Mucosa of gallbladder (tissue), 1 donor: ENCODE data around the gene BACE1. TPM values are rescaled to one million over a fixed set of nuclear protein-coding genes. Genes with fewer than 3 reads are reported as not detected.
A peak's percentile ranks its signal among the peaks of the same experiment; 100 is the strongest.
"Not testable (repeated sequence)": the region's sequence is repeated elsewhere in the genome, so short reads cannot be mapped to it uniquely, and the experiment has no call there.

Source experiments
- DNase-seq: peaks from one replicate; pipeline ENCODE4 v3.0.0-alpha.2; 2020; ENCODE audit warnings: low spot score
- total RNA-seq: library from RNA; stranded (reverse); gene quantifications from one replicate; pipeline ENCODE4 v1.2.1, GENCODE V29; 2021
- donor health status: DM: no; HTN: no; CAD: no.

Gene BACE1
- total RNA-seq = 31.7 TPM

DNA sequence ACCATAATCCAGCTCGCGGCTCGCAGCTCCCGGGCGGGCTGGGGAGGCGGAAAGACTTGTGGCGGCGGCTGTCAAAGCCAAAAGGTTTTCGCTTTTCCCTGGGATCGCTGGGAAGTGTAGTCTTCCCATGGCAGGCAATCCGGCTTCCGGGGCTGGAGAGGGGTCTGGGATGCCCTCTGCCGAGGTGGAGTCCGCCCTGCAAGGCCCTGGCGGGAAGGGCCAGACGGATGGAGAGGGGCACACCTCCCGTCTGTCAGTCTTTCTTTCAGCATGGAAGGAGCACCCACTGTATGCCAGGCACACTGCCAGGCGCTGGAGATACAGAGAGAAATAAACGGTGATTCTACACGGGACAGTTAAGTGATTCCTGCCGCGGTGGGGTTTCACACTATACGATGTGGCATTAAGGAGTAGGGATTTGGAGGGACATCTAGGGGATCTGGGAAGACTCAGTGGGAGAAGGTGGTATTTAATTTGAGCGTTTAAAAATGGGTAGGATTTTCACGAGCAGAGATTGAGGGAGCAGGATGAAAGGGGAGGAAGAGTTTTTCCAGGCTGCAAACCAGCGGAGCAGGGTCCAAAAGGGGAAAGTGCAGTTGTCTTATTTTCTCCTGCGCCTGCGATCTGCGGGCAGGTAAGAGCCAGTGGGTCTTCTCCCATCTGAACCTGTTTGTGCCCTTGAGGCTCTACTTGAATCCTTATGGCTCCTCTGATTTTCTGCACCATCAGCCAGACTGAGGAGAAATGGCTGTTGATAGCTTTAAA is at the start of gene BACE1:
Gene BACE1, minus strand, starts transcription at position 60 of the 765 bp plus-strand sequence. CDS start 461 bp downstream, outside the sequence.
- DNase-seq = peak; percentile 81

DNA sequence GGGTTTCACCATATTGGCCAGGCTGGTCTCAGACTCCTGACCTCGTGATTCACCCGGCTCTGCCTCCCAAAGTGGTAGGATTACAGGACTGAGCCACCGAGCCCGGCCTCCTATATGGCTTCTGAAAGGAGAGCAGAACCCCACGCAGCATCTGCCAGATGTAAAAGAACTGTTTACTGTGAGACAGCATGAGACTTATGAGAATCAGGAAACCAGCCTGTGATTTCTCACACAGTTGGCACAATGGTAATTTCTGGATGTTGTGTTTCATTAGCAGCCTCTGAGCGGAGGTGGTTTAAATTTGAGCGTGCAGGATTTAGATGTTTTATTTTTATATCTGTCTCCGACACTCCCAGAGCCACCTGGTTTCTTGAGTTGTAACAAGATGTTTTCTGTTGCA is 45.4 kb upstream of the BACE1 start:
- no peak for DNase-seq

DNA sequence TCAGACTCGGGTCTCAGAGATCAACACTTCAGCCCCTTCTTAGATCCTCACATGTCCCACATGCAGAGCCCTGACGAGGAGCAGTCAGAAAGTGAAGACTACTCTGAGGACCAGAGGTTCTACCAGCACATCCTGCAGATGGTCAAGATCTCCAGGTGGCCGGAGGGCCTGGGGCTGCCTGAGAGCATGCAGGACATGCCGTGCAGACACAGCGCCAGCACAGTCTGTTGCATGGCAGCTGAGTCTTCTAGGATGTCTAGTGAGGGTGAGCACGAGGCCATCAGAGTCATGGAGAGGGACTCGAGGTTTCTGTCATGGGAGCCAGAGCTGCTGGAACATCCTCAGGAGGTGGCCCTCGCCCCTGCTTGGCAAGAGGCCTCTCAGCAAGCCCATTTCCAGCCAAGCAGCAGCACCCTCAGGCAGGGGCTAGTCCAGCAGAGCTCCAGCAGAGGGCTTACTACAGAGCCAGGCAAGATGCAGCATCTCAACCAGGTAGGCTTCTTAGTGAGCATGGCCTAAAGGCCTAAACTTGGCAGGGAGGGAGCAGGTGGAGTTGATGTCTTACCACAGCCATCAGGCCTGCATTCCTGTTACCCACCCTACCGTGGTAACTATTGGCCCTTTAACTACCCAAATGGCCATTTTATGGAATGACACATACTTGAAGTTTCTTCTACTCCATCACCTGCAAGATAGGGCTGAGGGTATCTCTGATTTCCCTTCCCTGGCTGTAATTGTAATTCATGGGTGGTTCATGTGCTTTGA is 40.3 kb upstream of the BACE1 start:
- no peak for DNase-seq

DNA sequence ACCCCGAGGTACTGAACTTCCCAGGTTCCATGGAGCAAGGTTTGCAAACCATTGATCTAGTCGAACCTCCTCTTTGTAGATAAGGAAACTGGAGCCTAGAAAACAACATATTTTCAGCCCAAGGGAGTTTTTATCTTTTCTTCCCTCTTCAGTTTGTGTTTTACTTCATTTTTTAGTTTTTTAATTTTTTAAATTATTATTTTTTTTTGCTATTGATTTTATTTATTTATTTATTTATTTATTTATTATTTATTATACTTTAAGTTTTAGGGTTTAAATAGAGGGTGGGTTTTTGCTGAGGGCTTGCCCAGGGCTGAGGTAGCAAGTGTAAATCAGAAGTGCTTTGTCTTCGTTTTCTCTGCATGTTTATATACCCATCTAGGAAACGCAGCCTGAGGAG is 38.5 kb upstream of the BACE1 start:
- DNase-seq = no peak

DNA sequence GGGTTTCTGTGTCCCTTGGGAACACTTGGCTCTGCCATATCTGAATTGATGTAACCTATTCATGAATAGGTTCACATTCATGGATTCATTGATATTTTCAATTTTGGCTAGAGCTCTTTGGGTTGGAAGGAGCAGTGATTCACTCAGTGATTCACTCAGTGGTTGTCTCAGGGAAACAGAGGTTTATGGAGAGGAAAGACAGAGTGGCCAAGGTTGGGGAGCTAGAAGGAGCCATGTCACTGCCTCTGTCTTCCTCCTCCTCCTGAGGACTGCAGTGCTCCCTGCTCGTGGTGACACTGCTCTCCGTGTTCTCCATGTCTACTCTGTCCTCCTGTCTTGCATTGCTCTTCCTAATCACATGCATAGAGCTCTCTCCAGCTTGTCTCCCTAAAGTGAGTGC is 29.0 kb upstream of the BACE1 start:
- DNase-seq = no peak

DNA sequence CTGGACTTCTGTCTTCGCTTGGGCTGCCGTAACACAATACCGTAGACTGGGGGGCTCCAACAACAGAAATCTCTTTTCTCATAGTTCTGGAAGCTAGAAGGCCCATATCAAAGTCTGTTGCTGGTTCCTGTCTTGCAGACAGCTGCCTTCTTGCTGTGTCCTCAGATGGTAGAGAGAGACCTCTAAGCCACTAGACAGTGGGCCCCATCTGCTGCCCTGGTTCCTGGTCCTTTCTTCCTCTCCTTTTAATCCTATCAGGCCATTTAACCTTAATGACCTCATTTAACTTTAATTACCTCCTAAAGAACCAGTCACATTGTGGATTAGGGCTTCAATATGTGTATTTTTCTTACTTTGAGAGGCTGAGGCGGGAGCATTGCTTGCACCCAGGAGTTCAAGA is 21.0 kb upstream of the BACE1 start:
- no peak for DNase-seq

DNA sequence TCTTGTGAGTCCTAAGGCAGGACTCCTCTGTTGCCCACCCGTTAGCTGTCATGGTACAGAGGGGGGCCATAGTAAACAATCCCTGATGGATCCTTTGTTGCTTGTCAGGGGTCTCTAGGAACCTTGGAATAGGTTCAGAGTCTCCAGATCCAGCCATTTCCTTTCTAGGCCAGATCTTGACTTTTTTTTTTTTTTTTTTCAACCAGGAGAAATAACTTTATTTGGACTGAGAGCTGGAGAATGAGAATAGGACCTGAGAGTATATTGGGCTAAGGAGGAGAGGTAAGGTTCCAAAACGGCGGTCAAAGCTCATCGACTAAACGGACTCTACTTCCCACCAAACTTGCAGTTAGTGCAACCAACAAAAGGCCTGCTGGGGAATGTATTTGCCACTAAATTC is 19.3 kb upstream of the BACE1 start:
- DNase-seq = no peak

DNA sequence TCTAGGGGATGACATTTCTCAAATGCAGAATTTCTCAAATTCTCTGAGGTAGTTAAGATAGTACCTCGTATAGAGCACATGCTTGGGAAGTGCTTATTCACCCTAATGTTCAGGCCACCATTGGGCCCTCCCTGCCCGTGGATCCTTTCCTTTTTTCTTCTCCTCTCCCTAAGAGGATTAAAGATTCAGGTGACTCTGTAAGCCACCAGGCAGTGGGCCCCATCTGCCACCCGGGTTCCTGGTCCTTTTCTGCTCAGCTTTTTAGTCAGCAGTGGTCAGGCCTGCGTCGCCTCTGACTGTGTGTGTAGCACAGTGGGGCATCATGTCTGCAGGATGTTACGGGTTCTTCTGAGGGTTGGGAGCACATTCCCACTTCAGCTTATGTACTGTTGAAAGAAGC is 18.8 kb upstream of the BACE1 start:
- DNase-seq = no peak

DNA sequence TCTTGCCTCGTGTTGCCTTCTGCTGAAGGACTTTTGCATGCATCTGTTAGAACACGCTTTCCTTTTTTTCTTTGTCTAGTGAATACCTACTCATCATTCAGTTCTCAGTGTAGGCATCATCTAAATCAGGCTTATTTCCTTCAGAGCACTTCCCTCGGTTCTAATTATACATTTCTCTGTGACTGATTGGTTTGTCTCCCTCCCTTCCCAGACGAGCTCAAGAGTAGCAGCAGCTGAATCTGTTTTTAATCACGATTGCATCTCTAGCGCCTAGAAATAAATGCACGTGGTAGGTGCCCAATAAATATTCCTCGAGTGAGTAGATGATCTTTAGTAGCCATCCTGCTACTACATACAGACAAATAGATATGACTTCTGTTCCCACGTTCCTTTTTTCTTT is 17.9 kb upstream of the BACE1 start:
- DNase-seq = no peak

DNA sequence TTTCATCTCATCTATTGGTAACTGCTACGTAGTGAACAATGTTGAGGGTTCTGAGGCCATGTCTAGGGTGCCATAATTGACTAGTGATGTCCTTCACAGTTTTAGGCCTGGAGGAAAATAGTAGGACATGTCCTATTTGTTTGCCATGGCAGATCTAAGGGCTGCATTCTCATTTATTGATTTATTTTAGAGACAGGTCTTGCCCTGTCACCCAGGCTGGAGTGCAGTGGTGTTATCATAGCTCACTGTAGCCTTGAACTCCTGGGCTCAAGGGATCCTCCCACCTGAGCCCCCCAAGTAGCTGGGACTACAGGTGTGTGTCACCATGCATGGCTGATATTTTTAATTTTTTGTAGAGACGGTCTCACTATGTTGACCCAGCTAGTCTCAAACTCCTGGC is 16.8 kb upstream of the BACE1 start:
- DNase-seq = no peak

DNA sequence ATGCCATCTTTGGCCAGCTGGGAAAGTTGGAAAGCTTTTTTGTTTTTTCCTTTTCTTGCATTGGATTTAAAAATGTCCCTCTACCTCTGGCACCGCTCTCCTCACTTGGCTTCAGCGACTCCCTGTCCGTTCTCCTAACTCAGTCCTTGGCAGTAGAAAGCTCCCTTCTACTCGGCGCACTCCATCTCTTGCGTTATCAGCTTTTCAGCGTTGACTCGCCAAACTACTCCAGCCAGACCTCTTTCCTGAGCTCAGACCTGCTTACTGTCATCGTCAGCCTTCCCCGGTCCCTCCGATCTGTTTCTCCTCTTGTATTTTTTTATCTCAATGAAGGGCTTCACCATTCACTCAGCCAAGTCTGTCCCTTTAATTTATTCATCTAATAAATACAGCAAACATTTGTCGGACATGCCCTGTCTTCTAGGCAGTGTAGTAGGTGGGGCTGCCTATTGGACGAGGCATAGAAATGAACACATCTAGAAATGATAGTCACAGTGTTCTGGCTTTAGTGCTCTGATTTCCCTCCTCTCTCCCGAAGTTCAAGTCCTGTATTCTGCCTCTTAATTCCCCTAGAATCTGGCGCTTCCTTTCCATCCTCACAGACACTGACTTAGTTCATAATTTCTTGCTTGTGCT is 12.4 kb upstream of the BACE1 start:
- DNase-seq = peak; percentile 29

DNA sequence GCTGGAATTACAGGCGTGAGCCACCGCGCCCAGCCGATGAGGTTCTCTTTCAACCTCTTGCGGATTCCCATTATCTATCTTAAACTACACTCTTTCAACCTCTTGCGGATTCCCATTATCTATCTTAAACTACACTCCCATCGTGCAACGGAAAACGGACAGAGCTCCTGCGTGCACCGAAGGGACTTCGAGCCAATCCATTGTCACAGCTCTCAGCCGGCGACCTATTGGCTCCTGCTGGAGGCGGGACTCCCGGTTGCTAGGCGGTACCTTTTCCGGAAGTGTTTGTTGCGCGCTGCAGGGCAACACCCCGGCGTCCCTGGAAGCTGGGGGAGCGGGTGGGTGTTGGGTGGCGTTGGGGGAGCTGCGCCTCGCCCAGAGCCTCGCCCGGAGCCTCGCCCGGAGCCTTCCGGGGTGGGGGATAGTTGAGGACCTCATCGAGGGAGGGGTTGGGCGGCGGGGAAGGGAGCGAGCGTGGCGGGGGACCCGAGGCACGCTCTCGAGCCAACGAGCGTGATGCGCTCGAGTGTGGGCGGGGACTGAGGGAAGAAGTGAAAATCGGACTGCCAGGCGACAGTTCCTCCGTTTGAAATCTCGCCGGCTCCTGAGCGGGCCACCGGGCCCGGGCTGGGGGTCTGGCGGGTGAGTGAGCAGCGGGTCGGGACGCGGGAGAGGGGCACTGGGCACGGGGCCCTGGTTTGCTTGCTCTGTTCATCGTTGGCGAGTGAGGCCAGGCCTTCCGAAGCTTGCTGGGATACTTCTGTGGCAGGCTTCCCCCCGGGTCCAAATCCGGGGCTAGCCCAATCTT is 11.7 kb upstream of the BACE1 start, which contains the start of gene CEP164:
Gene CEP164, plus strand, starts transcription at position 288 of the 808 bp plus-strand sequence. CDS start 10,733 bp downstream, outside the sequence.
- DNase-seq = peak; percentile 97

DNA sequence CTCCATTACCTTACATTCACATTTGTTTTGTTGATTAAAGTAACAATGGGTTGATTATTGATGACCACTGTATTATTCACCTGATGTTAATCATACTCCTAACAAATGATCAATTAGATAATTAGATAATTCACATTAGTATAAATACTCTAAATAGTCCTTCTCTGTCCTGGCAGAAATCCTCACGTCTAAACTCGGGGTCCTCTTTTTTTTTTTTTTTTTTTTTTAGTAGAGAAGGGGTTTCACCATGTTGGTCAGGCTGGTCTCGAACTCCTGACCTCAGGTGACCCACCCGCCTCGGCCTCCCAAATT is 11.2 kb upstream of the BACE1 start:
- DNase-seq = not testable (repeated sequence)

DNA sequence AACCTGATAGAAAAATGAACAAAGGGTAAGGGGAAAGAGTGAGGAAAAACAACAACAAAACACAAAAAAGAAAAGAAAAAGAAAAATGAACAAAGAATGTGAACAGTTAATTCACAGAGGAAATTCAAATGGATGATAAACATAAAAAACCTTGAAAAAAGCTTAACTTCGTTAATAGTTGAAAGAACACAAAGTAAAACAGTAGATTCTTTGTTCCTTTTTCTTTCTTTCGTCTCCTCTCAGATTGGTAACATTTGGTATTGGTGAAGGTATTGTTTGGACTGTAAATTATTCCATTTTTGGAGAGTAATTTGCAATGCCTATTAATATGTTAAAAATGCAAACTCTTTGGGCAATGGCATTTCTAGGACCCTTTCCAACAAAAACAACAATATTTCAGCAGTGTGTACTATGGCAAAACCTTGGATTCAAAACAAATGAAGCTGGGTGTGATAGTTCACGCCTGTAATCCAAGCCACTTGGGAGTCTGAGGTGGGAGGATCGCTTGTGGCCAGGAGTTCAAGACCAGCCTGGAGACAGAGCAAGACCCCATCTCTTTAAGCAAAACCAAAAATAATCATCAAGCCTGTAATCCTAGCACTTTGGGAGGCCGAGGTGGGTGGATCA is 3.3 kb upstream of the BACE1 start:
- DNase-seq = no peak

DNA sequence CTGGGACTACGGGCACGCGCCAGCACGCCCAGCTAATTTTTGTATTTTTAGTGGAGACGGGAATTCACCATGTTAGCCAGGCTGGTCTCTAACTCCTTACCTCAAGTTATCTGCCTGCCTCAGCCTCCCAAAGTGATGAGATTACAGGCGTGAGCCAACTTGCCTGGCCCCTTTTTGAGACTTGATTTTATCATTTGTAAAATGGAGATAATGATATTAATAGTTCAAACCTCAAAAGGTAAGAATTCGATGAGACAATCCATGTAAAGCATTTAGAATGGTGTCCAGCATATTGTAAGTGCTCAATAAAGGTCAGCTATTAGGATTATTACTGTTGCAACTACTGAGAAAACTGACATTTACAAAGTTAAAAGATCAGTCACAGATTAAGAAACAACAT is 2.7 kb upstream of the BACE1 start:
- DNase-seq = no peak

DNA sequence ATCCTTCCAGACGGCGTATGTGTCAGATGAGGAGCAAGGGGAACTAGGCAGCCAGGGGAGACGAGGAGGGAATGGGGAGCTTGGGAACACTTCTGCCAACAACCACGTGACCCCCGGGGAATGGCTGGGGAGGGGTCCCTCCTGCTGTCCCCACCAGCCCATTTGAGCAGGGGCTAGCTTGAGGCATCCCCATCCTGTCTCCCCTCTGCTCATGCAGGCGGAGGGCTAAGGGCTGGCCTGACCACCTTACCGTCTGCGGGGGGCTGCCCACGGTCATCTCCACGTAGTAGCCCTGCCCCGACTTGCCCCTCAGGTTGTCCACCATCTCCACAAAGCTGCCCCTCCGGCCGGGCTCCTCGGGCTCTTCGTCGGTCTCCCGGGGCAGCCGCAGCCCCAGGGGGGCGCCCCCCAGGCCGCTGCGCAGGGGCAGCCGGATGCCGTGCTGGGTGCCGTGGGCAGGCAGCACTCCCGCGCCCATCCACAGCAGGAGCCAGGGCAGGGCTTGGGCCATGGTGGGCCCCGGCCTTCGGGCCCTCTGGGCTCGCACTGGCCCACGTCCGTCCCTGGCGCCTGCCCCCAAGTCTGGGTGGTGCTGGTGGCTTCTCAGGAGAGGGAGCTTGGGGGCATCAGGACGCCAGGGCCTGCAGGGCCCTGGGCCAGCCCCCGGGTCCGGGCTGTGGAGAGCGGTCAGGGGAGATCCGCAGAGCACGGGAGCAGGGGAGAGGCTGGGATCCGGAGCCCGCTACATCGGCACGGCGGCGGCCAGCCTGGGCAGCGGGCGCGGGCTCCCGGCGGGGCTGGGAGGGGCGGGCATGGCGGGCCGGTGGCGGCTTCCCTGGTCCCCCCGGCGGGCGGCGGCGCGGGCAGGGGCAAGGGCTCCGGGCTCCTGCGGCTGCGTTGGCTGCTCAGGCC is 515 bp downstream of the BACE1 start:
- DNase-seq = no peak

DNA sequence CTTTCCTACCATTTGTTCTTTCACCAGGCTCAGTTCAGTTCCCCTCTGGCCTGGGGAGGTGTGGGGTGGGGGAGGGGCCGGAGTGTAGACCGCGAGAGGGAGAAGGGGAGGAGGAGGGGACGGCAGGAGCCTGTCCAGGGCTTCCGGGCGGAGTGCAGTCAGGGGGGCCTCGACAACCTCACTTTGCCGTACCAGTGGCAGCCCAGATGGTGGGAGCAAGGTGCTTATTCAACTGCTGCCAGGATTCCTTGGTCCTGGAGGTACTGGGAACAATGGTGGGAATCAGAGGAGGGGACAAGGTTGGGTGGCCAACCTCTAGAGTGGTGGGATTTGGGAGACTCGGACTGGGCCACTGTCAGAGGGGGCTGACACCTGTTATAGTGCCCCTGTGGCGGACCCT is 1.2 kb downstream of the BACE1 start:
- no peak for DNase-seq

DNA sequence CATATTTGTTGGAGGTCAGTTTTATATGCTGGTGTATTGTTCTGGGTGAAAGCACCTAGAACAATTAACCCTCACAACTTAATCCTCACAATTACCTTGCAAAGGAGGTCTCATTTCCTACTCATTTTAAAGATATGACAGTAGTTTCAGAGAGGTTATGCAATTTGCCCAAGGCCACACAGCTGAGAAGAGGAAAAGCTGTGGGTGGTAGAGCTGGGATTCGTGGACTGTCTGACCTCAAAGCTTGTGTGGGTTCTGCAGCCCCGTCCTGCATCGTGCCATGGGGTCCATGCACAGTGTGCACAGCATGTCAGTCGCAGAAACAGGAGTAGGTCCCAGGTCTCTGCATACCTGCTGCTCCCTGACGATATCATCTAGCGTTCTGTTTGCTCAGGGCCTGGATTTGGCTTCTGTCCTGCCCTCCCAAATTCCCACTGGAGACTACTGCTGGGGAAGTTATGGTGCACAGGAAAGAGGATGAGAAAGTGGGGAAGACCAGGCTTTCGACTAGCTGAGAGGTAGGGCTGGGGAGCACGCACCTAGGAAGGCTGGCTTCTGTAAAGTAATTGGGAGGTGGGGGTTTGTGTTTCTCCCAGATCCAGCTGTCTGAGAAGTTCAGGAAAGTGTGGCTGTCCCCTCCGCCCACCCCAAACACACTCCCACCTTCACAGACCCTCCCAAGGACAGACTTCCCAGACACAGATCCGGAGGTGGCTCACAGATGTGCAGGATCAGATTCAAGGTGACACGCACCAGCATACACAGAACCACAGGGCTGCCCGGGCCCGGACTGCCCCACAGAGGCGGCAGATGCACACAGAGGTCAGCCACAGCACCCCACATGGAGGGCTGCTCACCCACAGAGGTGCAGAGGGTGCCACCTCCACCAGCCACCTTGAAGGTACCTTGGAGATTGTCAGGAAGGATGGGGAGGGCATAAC is 2.0 kb downstream of the BACE1 start:
- no peak for DNase-seq

DNA sequence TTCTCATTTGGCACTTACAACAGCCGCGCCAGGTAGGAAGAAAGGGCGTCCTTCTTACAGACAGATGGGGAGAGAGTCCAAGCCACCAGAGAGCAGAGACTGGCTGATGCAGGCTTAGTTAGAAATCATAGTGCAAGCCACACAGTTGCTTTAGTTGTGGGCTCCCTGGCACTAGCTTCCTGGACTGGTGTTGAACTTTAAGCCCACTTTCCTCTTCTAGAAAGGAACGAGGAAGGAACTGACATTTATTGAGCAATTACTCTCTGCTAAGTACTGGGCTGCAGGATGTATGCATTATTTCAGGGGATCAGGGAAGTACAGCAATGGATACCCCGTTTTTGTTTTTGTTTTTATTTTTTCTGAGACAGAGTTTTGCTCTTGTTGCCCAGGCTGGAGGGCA is 3.0 kb downstream of the BACE1 start:
- DNase-seq = no peak
